ENCODE data around the gene SGPL1. TPM values are rescaled to one million over a fixed set of nuclear protein-coding genes. Genes with fewer than 3 reads are reported as not detected.

SGPL1 gene
- total and polyA plus RNA-seq, 2 experiments from 2014 or later = 12.0 to 42.7 TPM

DNA sequence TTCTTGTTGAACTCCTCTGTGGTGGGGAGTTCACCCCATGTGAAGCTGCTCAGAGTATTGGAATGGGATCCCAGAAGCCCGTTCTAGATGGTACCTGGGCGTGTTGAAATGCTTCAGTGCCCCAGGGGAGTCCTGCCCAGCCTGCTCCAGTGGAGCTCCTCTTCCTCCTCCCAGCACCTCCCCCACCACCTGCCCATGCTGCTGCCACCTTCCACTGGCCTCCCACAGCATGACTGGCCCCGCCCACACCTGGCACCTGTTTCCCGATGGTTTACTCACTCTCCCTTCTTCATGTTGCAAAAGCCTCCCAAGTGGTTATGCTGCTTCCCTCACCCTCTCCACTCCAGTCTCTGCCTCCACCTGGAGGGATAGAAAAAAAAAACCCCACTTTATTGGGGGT is 104.8 kb downstream of the SGPL1 start (continued):
- TF ChIP-seq, protein P1, sequence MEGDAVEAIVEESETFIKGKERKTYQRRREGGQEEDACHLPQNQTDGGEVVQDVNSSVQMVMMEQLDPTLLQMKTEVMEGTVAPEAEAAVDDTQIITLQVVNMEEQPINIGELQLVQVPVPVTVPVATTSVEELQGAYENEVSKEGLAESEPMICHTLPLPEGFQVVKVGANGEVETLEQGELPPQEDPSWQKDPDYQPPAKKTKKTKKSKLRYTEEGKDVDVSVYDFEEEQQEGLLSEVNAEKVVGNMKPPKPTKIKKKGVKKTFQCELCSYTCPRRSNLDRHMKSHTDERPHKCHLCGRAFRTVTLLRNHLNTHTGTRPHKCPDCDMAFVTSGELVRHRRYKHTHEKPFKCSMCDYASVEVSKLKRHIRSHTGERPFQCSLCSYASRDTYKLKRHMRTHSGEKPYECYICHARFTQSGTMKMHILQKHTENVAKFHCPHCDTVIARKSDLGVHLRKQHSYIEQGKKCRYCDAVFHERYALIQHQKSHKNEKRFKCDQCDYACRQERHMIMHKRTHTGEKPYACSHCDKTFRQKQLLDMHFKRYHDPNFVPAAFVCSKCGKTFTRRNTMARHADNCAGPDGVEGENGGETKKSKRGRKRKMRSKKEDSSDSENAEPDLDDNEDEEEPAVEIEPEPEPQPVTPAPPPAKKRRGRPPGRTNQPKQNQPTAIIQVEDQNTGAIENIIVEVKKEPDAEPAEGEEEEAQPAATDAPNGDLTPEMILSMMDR (conservative IDR thresholded peaks at IDR 0.05; ENCODE audit: low read depth in 2 of 2) = no peak
- no peak for TF ChIP-seq NANOG (IDR thresholded peaks at IDR 0.05; ENCODE audit: borderline replicate concordance)
- no peak for TF ChIP-seq STAT1 (IDR thresholded peaks at IDR 0.05; ENCODE audit: unreplicated experiment)

DNA sequence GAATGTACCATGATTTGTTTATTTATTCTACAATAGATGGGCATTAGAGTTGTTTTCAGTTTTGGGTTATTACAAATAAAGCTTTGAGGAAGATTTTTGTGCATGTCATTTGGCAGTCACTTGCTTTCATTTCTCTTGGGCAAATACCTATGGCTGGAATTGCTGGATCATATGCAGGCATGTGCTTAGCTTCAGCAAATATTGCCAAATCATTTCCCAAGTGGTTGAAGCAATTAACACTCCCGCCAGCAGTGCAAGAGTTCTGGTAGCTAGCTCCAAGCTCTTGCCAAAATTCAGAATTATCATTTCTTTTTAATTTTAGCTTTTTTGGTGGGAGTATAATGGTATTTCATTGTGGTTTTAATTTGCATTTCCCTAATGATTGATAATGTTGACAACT is 105.5 kb downstream of the SGPL1 start:
- ATAC-seq (no peak), DNase-seq (ENCODE audit: low spot score) (no peak)
- Histone ChIP-seq H3K27me3 (ENCODE audit: insufficient read depth) (no peaks in the 10 kb centered on the region), H3K36me3 (ENCODE audit: insufficient read depth) (no peaks in the 10 kb centered on the region), H3K79me2 (replicated peaks; ENCODE audit: insufficient read depth) (no peaks in the 10 kb centered on the region), H3K4me3 (no peak overlapping the region), H3K27ac (ENCODE audit: low read depth) (no peak overlapping the region), H3K9me2 (ENCODE audit: insufficient read depth) (no peaks in the 10 kb centered on the region), H3F3A (replicated peaks; ENCODE audit: low read depth) (no peaks in the 10 kb centered on the region), H3K4me2 (no peak overlapping the region), H4K20me1 (replicated peaks; ENCODE audit: insufficient read depth) (no peaks in the 10 kb centered on the region), H2AFZ (no peak overlapping the region), H3K4me1 (ENCODE audit: insufficient read depth) (no peaks in the 10 kb centered on the region)
- H3K4me3 Mint-ChIP-seq = no peak overlapping the region
- H3K4me1 Mint-ChIP-seq = peaks cover 3% of the 10 kb centered on the region; the same call in 1 of the 3 replicates
- no peaks in the 10 kb centered on the region; the same call in 2 of the 3 replicates for H3K9me3 Mint-ChIP-seq
- H3K36me3 Mint-ChIP-seq (ENCODE audit: low read depth) = no peaks in the 10 kb centered on the region
- H3K27me3 Mint-ChIP-seq (ENCODE audit: insufficient read depth, low read depth, poor library complexity) = peaks cover 8% of the 10 kb centered on the region
- H3K27ac Mint-ChIP-seq = no peak overlapping the region
- TF ChIP-seq CREB1 (CRISPR knock-in tag; IDR thresholded peaks at IDR 0.05; ENCODE audit: low read depth) (no peak), ZNF331 (CRISPR knock-in tag; IDR thresholded peaks at IDR 0.05; ENCODE audit: low read depth) (no peak), EZH2phosphoT487 (IDR thresholded peaks at IDR 0.05; ENCODE audit: unreplicated experiment) (no peak), EZH2 (IDR thresholded peaks at IDR 0.05; ENCODE audit: low read depth, unreplicated experiment) (no peak), JUNB (IDR thresholded peaks at IDR 0.05; ENCODE audit: unreplicated experiment) (no peak), POLR2AphosphoS5 (IDR thresholded peaks at IDR 0.05; ENCODE audit: low read depth) (no peak)
- TF ChIP-seq, protein P2, sequence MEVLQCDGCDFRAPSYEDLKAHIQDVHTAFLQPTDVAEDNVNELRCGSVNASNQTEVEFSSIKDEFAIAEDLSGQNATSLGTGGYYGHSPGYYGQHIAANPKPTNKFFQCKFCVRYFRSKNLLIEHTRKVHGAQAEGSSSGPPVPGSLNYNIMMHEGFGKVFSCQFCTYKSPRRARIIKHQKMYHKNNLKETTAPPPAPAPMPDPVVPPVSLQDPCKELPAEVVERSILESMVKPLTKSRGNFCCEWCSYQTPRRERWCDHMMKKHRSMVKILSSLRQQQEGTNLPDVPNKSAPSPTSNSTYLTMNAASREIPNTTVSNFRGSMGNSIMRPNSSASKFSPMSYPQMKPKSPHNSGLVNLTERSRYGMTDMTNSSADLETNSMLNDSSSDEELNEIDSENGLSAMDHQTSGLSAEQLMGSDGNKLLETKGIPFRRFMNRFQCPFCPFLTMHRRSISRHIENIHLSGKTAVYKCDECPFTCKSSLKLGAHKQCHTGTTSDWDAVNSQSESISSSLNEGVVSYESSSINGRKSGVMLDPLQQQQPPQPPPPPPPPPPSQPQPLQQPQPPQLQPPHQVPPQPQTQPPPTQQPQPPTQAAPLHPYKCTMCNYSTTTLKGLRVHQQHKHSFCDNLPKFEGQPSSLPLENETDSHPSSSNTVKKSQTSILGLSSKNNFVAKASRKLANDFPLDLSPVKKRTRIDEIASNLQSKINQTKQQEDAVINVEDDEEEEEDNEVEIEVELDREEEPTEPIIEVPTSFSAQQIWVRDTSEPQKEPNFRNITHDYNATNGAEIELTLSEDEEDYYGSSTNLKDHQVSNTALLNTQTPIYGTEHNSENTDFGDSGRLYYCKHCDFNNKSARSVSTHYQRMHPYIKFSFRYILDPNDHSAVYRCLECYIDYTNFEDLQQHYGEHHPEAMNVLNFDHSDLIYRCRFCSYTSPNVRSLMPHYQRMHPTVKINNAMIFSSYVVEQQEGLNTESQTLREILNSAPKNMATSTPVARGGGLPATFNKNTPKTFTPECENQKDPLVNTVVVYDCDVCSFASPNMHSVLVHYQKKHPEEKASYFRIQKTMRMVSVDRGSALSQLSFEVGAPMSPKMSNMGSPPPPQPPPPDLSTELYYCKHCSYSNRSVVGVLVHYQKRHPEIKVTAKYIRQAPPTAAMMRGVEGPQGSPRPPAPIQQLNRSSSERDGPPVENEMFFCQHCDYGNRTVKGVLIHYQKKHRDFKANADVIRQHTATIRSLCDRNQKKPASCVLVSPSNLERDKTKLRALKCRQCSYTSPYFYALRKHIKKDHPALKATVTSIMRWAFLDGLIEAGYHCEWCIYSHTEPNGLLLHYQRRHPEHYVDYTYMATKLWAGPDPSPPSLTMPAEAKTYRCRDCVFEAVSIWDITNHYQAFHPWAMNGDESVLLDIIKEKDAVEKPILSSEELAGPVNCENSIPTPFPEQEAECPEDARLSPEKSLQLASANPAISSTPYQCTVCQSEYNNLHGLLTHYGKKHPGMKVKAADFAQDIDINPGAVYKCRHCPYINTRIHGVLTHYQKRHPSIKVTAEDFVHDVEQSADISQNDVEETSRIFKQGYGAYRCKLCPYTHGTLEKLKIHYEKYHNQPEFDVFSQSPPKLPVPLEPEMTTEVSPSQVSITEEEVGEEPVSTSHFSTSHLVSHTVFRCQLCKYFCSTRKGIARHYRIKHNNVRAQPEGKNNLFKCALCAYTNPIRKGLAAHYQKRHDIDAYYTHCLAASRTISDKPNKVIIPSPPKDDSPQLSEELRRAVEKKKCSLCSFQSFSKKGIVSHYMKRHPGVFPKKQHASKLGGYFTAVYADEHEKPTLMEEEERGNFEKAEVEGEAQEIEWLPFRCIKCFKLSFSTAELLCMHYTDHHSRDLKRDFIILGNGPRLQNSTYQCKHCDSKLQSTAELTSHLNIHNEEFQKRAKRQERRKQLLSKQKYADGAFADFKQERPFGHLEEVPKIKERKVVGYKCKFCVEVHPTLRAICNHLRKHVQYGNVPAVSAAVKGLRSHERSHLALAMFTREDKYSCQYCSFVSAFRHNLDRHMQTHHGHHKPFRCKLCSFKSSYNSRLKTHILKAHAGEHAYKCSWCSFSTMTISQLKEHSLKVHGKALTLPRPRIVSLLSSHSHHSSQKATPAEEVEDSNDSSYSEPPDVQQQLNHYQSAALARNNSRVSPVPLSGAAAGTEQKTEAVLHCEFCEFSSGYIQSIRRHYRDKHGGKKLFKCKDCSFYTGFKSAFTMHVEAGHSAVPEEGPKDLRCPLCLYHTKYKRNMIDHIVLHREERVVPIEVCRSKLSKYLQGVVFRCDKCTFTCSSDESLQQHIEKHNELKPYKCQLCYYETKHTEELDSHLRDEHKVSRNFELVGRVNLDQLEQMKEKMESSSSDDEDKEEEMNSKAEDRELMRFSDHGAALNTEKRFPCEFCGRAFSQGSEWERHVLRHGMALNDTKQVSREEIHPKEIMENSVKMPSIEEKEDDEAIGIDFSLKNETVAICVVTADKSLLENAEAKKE (CRISPR knock-in tag; IDR thresholded peaks at IDR 0.05) = no peak
- TF ChIP-seq, protein P3, sequence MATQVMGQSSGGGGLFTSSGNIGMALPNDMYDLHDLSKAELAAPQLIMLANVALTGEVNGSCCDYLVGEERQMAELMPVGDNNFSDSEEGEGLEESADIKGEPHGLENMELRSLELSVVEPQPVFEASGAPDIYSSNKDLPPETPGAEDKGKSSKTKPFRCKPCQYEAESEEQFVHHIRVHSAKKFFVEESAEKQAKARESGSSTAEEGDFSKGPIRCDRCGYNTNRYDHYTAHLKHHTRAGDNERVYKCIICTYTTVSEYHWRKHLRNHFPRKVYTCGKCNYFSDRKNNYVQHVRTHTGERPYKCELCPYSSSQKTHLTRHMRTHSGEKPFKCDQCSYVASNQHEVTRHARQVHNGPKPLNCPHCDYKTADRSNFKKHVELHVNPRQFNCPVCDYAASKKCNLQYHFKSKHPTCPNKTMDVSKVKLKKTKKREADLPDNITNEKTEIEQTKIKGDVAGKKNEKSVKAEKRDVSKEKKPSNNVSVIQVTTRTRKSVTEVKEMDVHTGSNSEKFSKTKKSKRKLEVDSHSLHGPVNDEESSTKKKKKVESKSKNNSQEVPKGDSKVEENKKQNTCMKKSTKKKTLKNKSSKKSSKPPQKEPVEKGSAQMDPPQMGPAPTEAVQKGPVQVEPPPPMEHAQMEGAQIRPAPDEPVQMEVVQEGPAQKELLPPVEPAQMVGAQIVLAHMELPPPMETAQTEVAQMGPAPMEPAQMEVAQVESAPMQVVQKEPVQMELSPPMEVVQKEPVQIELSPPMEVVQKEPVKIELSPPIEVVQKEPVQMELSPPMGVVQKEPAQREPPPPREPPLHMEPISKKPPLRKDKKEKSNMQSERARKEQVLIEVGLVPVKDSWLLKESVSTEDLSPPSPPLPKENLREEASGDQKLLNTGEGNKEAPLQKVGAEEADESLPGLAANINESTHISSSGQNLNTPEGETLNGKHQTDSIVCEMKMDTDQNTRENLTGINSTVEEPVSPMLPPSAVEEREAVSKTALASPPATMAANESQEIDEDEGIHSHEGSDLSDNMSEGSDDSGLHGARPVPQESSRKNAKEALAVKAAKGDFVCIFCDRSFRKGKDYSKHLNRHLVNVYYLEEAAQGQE (IDR thresholded peaks at IDR 0.05; ENCODE audit: unreplicated experiment) = no peak
- TF ChIP-seq, protein P1 (conservative IDR thresholded peaks at IDR 0.05; ENCODE audit: low read depth in 2 of 2) = no peak

Data from GM23338 (cell line).